Anterior cingulate cortex (tissue), 58 donors: ENCODE results near the gene HPSE.

ENCODE experiments used
- DNase-seq, 58 donors: peaks; one replicate each; lab custom pipeline; 2025; lab: John Stamatoyannopoulos, UW

HPSE gene

GRCh38 chr4:83252782-83253405 lies 81.8 kb downstream of the HPSE start:
- DNase-seq, result peak in 19 of 58 donors; percentile 2 to 35 (median 15)

- no peak for DNase-seq
These were observed 83.2 kb downstream of the HPSE start for GRCh38 chr4:83251447-83251830.

- no peak for DNase-seq
These were observed 83.8 kb downstream of the HPSE start for GRCh38 chr4:83250687-83251446.

- DNase-seq, result no peak
These were observed 86.2 kb downstream of the HPSE start for GRCh38 chr4:83248486-83248885.

GRCh38 chr4:83247415-83248357 lies 87.0 kb downstream of the HPSE start:
- DNase-seq, result no peak
